ENCODE results near the gene PITX1.

Gene PITX1

DNA sequence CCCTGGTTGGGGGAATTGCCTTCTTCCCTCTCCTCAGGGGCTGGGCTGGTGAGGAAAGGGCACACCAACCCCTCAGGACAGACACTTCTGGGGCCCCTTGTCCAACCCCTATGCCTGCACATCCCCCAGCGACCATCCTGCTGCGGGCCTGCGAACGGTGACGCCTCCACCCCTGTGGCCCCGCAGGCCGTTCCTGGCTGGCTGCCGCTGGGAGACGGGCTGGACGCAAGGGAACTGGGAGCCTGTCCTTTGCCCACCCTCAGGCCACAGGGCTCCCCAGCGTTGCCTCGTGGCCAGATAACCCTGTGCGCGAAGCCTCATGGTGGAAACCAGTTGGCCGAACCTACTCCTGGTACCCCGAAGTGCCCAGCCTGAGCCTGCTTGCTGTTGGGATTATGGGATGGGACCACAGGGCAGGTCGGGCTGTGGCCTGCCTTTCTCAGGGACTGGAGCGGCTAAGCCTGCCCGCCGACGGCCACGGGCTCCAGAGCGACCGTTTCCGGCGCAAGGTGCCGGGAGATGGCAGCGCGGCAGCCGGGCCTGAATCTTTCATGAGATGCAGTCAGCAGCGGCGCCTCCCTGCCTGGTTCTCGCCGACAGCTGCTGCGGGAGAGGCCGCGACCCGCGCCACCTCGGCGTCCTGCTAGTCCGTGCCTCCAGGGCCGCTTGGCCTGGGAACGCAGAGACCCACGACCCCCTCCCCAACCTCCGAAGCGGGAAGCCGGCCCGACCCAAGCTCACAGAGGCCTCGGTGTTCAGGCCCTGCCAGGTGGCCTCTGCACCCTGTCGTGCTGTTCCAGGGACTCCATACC lies 6.5 kb upstream of the PITX1 start:
- DNase-seq: no peak

DNA sequence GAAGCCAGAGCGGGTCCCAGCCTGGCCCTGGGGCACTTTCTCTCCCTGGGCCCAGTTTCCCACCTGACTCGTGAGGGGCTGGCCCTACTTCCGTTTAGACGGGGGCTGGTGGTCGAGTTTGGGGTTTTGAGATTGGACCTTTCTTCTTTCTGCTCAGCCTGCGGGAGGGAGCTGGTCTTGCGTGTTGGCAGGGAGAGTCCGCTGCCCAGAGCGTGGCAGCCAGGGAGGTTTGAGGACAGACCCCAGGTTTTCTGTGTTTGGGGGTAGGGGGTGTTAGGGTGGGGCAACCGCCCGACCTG lies 6.0 kb upstream of the PITX1 start:
- no peak for DNase-seq

GRCh38 chr5:135039271-135040033 lies 5.4 kb upstream of the PITX1 start:
- DNase-seq: no peak

DNA sequence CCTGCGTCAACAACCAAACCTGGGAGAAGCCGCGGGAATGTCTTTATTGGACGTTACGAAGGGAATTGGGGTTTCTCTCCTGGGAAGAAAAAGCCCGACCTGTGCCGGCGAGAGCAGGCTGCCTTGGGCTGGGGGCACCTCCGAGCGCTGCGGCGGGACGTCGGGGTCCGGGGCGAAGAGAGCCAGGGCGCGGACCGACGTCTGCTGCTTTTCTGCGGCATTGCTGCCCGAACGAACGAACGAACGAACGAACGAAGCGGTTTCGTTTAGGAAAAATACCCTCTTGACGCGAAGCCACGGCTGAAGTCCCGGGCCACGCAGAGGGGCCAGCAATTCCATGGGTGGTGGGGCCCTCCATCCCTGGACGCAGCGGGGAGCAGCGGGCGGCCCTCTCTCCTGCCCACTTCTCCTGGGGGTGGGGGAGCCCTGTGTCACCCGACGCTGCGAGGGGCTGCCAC lies 4.8 kb upstream of the PITX1 start:
- no peak for DNase-seq

DNA sequence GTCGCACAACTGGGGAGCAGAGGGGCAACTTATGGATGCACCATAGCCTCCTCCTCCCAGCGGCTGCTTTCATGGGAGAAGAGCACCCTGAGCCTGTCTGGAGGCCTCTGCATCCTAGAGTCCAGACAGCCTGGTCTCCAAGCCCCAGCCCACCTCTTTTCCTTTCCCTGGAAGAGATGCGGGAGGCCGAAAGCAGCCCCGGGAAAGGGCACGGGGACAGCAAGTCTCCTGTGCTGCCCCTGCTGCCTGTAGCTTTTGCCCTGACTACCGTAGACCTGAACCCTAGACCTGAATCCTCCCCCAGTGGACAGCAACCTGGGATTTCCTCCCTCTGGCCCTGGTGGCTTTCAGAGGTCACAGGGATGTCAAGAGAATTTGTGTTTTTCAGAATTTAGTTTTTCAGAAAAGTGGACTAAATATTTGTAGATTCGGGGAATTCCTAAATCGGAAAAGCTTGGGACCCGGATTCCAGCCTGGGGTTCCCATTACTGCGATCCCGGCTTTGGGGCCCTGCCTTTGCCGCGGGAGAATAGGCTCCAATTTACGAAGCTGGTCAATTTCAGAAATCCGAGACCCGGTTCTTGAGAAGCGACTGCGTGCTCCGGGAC lies 4.3 kb upstream of the PITX1 start:
- no peak for DNase-seq

- no peak for DNase-seq
Measured at GRCh38 chr5:135037519-135038204, 3.6 kb upstream of the PITX1 start.

- DNase-seq: no peak
Measured at GRCh38 chr5:135036405-135036804, 2.4 kb upstream of the PITX1 start.

DNA sequence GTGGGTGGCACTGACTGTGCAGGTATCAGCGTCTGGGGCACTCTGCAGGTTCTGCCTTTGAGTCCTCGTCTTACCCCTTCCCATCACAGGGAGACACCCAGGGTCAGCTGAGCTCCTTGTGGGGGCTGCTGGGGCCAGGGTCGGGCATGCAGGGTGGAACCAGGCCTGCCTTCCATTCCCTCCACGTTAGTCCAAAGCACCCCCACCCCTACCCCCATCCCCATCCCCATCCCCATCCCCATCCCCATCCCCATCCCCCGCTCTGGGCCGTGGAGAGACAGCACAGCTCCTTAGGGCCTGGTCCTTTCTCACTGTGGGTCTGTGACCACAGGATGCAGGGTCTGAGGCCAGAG lies 1.6 kb upstream of the PITX1 start:
- DNase-seq: no peak

DNA sequence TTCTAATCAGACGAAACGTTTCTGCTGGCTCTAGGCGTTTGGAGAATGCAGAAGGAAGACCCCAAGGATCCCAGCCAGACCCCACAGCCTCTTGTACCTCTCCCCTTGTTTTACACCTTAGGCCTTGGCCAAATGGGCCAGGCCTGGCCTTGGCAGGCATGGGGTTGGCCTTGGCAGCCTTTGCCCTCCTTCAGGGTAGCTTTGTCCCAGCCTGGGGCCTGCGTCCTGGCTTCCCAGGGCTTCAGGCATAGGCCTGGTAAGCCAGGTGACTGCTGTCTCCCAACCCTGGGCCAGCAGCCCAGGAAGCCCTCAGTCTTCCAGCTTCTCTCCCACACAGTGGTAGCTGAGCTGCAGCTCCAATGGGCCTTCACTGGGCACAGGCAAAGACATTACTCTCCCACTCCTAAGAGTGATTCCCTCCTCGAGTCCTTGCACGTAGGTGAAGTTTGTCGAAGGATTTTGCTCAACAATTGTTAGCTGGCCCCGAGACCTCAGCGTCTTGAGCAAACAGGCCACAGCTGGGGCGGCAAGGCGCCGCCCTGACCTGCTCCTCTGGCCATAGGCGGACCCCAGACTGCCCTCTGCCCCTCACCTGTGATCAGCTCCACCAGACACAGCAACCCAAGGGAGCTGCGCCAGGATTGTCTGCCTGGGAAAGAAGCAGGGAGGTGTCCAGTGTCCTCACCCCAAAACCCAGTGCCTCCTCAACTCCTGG lies 1.1 kb upstream of the PITX1 start:
- no peak for DNase-seq

DNA sequence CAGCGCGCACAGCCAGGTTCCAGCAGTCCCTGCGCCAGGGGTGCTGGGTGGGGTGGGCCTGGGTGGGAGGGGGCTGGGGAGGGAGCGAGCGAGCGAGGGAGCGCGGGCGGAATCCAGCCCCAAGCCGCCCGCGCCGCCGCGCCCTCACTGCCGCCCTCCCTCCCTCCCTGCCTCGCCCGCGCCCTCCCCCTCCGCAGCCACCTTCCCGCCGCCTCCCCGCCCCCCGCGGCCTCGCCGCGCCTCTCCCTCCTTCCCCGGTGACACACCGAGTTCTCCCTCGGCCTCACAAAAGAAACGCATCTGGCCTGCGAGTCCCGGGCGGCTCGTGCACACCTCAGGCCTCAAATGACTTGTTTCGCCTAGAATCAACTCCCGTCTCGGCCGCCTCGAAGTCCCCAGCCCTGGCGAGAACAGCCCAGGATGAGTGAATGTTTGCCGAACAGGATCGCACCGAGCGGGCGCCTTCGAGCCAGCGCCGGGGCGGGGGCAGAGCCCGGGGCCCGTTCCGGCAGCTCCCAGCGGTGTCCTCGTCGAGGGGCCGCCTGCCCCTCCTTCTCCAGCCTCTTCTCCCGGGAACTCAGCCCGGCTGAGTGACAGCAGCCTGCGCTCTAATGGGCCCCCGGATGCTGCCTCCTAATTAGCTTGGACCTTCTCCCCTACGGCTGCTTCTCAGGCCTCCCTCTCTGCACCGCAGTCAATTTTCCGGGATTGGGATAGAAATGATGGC lies 371 bp upstream of the PITX1 start:
- DNase-seq: no peak

GRCh38 chr5:135032999-135033861 lies 798 bp downstream of the PITX1 start:
- no peak for DNase-seq

DNA sequence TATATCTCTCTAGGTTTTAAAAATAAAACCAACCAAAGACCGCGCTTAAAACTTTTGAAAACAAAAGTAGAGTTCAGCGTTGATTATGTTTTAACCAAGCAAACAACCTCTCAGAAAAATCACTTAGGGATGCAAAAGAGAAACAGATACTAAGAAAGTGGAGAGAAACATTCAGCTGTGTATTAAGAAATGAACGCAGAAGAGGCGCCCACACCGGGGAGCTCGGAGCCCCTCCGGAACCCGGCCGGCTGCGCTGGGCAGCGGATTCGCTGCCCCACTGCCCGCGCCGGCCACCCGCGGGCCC lies 1.4 kb downstream of the PITX1 start:
- no peak for DNase-seq

GRCh38 chr5:135031813-135032694 lies 2.0 kb downstream of the PITX1 start:
- no peak for DNase-seq

DNA sequence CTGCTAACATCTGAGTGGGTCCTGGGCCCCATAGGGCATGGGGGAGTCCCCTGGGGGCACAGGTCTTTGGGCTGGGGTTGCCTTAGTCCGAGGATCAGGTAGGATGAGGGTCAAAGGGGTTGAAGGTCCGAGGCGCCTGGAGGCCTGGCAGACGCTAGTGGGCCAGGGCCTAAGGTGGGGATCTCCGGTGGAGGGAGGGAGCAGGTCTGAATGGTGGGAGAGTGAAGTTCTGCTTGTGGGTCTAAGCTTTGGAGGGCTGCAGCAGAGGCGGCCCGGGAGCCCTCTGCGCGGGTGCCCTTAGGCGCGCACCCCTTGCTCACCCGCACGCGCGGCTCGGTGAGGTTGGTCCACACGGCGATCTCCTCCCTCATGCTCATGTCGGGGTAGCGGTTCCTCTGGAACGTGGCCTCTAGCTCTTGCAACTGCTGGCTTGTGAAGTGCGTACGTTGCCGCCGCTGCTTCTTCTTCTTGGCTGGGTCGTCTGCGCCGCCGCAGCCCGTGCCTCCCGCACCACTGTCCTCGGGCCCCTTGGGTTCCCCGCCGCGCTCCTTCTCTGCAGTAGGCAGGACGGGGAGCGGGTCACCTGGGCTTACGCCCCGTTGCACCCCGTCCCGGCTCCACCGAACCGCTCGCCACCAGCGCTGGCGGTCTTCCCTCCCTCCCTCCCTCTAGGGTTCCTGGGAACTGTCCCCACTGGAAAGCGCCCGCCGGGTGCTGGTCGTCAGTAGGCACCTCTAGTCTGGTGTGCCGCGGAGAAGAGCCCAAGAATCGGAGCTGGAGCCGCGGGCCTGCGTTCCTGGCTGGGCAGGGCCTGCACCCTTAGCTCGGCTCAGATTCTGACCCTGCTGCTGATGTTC lies 2.8 kb downstream of the PITX1 start:
- no peak for DNase-seq

- DNase-seq: no peak
Measured at GRCh38 chr5:135030123-135030955, 3.7 kb downstream of the PITX1 start.

- no peak for DNase-seq
Measured at GRCh38 chr5:135029477-135030122, 4.4 kb downstream of the PITX1 start.

DNA sequence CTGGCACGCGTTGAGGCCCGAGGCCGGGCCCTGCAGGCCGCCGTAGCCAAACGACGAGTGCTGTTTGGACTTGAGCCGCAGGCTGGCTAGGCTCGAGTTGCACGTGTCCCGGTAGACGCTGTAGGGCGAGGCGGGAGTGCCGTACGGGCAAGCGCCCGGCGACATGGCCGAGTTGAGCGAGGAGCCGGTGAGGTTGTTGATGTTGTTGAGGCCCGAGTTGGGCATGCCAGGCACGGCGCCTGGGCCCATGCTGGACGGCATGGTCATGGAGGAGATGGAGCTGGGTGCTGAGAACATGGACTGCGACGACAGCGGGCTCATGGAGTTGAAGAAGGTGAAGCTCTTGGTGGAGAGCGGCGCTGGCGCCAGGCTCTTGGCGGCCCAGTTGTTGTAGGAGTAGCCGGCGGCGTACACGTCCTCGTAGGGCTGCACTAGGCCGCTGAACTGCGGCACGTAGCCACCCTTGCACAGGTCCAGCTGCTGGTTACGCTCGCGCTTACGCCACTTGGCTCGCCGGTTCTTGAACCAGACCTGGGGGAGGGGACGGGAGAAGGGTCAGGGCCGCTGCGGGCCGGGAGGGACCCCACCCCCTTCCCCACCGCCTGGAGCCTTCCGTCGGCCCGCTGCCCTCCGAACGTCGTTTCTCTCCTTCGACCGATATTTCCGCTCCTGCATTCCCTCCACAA lies 5.1 kb downstream of the PITX1 start:
- DNase-seq: no peak

Data from CD4-positive, alpha-beta T cell treated with Interleukin-17A for 1 hour (primary cell).